Glutamatergic neuron (in vitro differentiated cells): ENCODE results near the gene EVI5L. TPM values are rescaled to one million over a fixed set of nuclear protein-coding genes. Genes with fewer than 3 reads are reported as not detected.
"Not testable (repeated sequence)": the region's sequence is repeated elsewhere in the genome, so short reads cannot be mapped to it uniquely, and the experiment has no call there.

Source experiments
- DNase-seq: peaks from one replicate; pipeline ENCODE4 v3.0.0; 2022
- H3K27ac Mint-ChIP-seq: one replicate; pipeline ENCODE4 v1.8.0; 2020; ENCODE audit warnings: mild to moderate bottlenecking, mixed read lengths, inconsistent platforms; ENCODE audit not compliant: unreplicated experiment
- H3K27me3 Mint-ChIP-seq: one replicate; pipeline ENCODE4 v1.8.0; 2020; ENCODE audit warnings: mild to moderate bottlenecking, moderate library complexity, mixed read lengths, inconsistent platforms; ENCODE audit not compliant: unreplicated experiment
- H3K36me3 Mint-ChIP-seq: one replicate; pipeline ENCODE4 v1.8.0; 2020; ENCODE audit warnings: mild to moderate bottlenecking, mixed read lengths, inconsistent platforms; ENCODE audit not compliant: unreplicated experiment
- H3K4me1 Mint-ChIP-seq: one replicate; pipeline ENCODE4 v1.8.0; 2020; ENCODE audit warnings: mild to moderate bottlenecking, low read depth, mixed read lengths, inconsistent platforms; ENCODE audit not compliant: unreplicated experiment
- H3K4me3 Mint-ChIP-seq: one replicate; pipeline ENCODE4 v1.8.0; 2020; ENCODE audit warnings: mild to moderate bottlenecking, mixed read lengths, inconsistent platforms; ENCODE audit not compliant: unreplicated experiment
- H3K9me3 Mint-ChIP-seq: one replicate; pipeline ENCODE4 v1.8.0; 2020; ENCODE audit warnings: mild to moderate bottlenecking, moderate library complexity, mixed read lengths, inconsistent platforms; ENCODE audit not compliant: unreplicated experiment
- CTCF ChIP-seq: fragments of 200-600 bp; sonication (generic); IDR thresholded peaks from one replicate; pipeline ENCODE4 v1.5.0; 2021; ENCODE audit not compliant: partially characterized antibody, unreplicated experiment
- total RNA-seq: library from RNA; stranded (reverse); fragmentation: NEBNext Ultra II Directional; extraction: Animal tissue kit (Norgen Biotek cat#: 25700); gene quantifications from one replicate; pipeline ENCODE4 v1.2.1, GENCODE V29; 2021; ENCODE audit not compliant: unreplicated experiment

The EVI5L gene
- total RNA-seq, 1 donor from 2014 or later: 36.4 TPM

GRCh38 chr19:7856109-7856591 is 26.1 kb downstream of the EVI5L start:
- Mint-ChIP-seq H3K9me3 (peaks cover 9% of the 10 kb centered on the region), H3K4me3 (no peak overlapping the region), H3K27ac (no peak overlapping the region), H3K27me3 (peaks cover 9% of the 10 kb centered on the region), H3K4me1 (peaks cover 6% of the 10 kb centered on the region), H3K36me3 (no peaks in the 10 kb centered on the region)
- no peak for TF ChIP-seq CTCF
- no peak for DNase-seq

GRCh38 chr19:7856679-7857663 is 27.0 kb downstream of the EVI5L start:
- Mint-ChIP-seq H3K27ac (no peak overlapping the region), H3K36me3 (no peaks in the 10 kb centered on the region), H3K4me3 (no peak overlapping the region), H3K9me3 (peaks cover 10% of the 10 kb centered on the region), H3K27me3 (peaks cover 9% of the 10 kb centered on the region), H3K4me1 (peaks cover 6% of the 10 kb centered on the region)
- DNase-seq: peak; percentile 27
- TF ChIP-seq CTCF: no peak

GRCh38 chr19:7857727-7858108 is 27.7 kb downstream of the EVI5L start:
- H3K4me1 Mint-ChIP-seq: peaks cover 6% of the 10 kb centered on the region
- no peak overlapping the region for H3K27ac Mint-ChIP-seq
- no peak for TF ChIP-seq CTCF
- no peak overlapping the region for H3K4me3 Mint-ChIP-seq
- peaks cover 7% of the 10 kb centered on the region for H3K9me3 Mint-ChIP-seq
- peaks cover 11% of the 10 kb centered on the region for H3K27me3 Mint-ChIP-seq
- H3K36me3 Mint-ChIP-seq: no peaks in the 10 kb centered on the region
- DNase-seq: peak; percentile 24

- Mint-ChIP-seq H3K4me3 (peak overlapping the region; percentile 75), H3K36me3 (no peaks in the 10 kb centered on the region), H3K4me1 (peaks cover 3% of the 10 kb centered on the region), H3K27me3 (peaks cover 8% of the 10 kb centered on the region), H3K9me3 (peaks cover 7% of the 10 kb centered on the region), H3K27ac (peak overlapping the region; percentile 59)
- TF ChIP-seq CTCF: no peak
- DNase-seq: peak; percentile 85
Observed at GRCh38 chr19:7858109-7858770, 28.2 kb downstream of the EVI5L start.

- H3K36me3 Mint-ChIP-seq, H3K27ac Mint-ChIP-seq, H3K4me3 Mint-ChIP-seq, H3K9me3 Mint-ChIP-seq, H3K4me1 Mint-ChIP-seq, DNase-seq: not testable (repeated sequence)
- H3K27me3 Mint-ChIP-seq: peaks cover 11% of the 10 kb centered on the region
Observed at GRCh38 chr19:7859087-7859486, 29.1 kb downstream of the EVI5L start.
